NCI-H2107 treated with DMSO at 0.1 percent for 48 hours (cell line): ENCODE results near the gene CYB5D1.
"Not testable (repeated sequence)": the region's sequence is repeated elsewhere in the genome, so short reads cannot be mapped to it uniquely, and the experiment has no call there.

Source experiments
- DNase-seq: peaks from one replicate; lab custom pipeline; 2025; ENCODE audit not compliant: unreplicated experiment; lab: John Stamatoyannopoulos, UW

Gene CYB5D1

DNA sequence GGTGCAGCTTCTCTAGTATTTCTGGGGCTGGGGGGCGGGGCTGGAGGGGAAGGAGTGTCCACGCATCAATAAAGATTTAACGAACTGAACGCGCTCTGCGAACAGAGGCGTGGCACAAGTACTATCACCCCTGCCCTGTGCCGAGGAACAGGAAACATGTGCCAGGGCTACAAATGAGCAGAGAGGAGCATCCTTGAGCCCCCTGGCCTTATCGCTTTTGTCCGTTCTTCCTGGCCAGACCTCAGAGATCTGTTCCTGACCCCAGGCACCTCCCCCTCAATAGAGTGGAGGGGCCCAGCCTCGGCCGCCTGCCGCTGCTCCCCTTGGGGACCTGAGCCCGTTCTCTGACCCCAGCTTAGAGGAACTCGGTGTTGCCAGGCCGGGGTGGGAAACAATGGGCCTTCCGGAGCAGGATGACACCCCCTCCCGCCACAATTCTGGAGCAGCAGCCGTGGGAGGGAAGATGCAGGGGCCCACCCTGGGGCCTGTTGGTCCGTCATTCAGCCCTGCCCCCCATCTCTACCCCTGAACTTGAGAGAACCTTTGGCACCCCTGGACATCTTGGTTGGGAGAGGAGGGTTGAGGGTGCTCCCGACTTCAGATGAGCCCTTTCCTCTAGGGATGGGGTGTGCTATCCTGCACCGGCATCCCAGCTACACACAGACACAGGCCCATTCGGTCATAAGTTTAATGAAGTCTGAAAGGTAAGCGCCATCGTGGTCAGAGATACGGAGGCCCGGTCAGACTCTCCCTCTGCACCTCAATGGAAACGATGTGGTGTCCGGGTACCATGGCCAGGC lies 1.6 kb upstream of the CYB5D1 start:
- DNase-seq: no peak

DNA sequence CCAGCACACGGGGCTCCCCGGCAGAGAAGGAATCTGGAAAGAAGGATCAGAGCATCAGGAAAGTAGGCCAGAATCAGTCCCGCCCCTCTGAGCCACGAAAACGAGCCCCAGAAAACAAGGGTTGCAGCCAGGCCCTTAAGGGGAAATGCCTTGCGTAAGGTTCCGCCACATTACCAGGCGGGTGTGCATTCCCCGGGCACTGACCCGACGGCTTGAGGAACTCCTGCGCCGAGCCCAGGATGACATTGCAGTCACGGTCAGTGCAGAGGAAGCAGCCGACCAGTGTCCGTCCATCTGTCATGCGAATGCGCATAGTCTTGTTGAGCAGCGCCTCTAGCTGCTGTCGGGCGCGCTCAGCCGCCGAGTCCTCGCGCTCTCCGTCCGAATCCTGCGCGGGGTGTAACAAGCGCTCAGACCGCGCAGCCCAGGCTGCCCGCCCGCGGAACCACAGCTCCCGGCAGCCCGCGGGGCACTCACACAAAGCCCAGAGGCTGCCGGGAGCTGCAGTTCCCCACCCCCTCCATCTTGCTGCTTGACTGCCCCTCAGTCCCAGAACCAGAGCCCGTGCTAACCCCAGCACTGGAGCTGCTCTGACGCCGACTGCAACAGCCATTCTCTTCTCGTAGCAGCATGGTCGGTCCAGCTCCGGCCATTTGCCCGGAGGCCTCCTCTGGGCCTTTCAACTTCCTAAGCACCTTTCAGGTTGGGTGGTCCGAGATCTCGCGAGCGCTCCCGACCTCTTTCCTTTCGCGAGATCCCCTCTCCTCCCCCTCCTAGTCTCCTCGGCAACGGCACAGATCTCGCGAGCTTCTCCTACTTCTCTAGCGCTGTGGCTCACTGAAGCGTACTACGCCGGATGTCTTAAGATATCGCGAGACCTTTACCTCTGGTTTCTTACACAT lies 741 bp upstream of the CYB5D1 start, which contains the start of gene NAA38:
TSS of gene NAA38 (minus strand) at position 749 of the 902 bp plus-strand sequence. CDS start at position 653, 96 bp downstream.
- peak; percentile 95 for DNase-seq

DNA sequence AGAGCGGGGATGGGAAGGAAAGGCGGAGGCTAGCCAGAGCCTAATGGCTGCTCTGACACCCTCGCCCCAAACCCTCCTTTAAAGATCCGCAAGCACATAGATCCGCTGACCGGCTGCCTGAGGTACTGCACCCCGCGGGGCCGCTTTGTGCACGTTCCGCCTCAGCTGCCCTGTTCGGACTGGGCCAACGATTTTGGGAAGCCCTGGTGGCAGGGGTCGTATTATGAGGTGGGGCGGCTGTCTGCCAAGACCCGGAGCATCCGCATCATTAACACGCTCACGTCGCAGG lies 663 bp downstream of the CYB5D1 start:
- peak; percentile 27 for DNase-seq

DNA sequence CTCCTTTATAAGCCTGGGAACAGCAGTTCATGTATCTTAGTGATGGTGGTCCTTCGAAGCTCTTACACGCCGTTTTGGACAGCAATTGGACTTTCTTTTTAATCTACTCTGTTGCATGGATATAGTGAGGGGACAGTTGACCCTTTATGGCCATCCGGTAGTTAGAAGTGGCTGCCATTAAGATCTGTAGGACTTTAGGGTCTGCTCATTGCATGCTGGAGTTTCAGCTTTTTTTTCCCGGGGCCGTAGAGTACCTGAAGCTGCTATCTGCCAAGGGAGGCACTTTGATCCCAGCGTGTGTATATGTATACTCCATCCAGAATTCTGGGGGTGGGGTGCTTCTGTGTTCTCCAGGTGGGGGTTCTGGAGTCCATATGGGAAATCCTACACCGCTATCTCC lies 1.2 kb downstream of the CYB5D1 start:
- no peak for DNase-seq

DNA sequence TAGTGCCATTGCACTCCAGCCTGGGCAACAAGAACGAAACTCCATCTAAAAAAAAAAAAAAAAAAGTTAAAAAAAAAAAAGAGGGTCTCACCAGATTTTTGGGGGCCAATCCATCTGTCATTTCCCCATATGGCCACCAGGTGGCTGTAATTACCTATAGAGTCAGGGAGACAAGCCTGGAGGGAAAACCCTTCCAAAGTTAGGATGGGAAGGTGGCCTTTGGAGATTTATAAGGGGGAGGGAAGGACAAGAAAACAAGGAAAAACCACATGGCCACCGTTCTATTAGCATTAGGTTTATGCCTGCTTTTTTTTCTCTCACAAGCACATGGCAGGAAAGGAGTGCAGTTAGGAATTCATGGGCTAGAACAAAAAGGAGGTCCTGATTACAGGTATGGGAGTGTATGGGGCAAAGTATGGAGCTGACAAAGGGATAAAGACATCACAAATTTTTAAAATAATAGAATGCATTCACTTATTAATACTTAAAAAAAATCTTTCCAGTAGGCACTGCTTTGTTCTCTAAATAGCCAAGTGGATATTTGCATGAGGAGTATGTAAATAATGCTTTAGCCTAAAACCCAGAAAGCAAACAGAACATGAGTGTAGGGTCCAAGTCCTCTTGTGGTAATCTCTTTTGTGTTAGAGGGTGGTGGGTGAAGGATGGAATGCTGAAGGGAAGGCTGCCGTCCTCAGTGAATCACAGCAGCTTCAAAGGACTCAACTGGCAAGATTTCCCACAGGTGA lies 5.1 kb downstream of the CYB5D1 start:
- DNase-seq: no peak

DNA sequence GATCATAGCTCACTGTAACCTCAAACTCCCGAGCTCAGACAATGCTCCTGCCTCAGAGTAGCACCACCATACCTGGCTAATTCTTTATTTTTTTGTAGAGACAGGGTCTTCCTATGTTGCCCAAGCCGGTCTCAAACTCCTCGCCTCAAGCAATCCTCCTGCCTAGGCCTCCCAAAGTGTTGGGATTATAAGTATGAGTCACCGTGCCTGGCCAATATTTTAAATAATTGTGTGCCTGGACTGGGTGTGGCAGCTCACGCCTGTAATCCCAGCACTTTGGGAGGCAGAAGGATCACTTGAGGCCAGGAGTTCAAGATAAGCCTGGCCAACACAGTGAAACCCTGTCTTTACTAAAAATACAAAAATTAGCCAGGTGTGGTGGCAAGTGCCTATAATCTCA lies 6.6 kb downstream of the CYB5D1 start:
- not testable (repeated sequence) for DNase-seq

DNA sequence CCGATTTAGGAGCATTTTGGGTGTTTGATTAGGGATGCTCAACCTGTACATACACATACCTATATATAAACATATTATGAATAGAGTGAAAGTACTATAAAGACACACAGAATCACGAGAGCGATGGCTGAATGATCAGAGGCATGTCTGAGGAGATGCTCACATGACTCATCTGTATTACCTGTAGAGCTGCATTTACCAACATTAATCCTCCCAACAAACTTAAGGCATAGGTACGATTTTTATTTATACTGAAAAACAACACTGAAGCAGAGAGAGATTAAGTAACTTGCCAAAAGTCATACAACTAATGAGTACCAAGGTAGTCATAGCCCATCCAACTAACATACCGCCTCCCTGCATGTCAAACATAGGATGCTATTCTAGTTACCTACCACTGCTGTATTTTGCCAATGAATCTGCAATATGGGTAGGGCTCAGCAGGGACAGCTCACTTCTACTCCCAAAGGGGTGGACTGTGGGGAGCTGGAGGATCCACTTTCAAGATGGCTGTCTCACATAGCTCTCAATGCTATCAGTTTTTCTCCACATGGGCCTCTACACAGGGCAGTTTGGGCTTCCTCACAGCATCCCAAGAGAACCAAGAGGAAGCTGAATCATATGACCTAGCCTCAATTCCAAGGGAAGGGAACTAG lies 7.3 kb downstream of the CYB5D1 start:
- DNase-seq: no peak

DNA sequence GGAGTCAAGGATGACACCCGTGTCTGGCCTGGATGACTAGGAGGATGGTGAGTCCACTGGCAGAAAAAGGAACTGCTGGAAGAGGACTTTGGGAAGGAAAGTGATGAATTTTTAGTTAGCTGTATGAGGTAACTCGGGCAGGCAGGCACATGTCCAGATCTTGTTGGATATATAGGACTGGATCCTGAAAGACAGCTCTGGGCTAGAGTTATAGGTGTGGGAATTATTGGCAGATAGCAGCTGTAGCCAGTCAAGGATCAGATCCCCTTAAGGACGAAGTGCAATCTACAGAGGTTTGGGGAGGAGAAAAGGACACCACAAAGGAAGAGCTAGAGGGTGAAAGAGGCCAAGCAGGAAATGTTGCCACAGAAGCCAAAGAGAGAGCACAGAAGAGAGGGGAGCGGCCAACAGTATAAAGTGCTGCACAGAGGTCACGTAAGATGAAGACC lies 10.1 kb downstream of the CYB5D1 start:
- no peak for DNase-seq

DNA sequence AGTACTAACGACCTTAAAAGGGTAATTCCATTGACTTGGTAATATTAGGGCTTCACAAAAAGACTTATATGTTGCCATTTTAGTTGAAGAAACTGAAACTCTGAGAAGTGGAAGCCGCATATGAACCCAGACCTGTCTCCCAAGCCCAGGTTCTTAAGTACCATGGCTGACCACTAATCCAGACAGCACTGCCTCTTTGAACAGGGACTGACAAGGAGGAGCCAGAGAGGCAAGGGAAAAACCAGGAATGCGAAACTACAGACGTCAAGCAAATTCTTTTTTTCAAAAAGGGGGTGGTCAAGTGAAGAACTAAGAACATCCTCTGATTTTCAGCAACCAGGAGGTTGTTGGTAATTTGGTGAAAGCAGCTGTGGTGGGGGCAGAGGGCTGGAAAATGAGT lies 15.2 kb downstream of the CYB5D1 start:
- DNase-seq: no peak

DNA sequence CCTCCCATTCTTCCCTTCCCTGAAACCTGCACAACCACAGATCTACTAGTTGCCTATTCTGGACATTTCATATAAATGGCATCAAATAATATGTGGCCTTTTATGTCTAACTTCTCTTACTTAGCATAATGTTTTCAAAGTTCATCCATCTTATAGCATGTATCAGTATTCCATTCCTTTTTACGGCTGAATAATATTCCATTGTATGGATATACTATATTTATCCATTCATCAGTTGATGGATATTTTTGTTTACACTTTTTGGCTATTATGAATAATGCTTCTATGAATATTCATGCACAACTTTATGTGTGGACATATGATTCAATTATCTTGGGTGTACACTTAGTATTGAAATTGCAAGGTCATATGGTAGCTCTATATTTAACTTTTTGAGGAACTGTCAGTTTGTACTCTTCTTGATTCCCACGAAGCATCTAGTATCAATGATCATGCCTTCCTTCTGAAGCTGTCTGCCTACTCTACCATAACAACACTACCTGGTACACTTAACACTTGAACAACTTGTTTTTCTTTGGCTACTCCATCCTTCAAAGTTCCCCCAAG lies 18.1 kb downstream of the CYB5D1 start:
- DNase-seq: no peak

DNA sequence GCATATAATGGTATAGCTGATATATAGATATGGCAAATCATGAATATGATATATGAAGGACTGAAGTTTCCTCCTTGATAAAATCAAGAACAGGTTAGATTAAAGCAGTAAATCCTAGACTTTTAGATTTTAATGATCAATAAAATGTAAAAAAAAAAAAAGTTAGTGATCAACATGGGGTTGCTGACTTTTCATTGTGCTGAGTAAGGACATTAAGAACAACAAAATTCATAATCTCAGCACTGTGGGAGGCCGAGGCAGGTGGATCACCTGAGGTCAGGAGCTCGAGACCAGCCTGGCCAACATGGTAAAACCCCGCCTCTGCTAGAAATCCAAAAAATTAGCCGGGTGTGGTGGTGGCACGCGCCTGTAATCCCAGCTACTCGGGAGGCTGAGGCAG lies 20.4 kb downstream of the CYB5D1 start:
- no peak for DNase-seq

DNA sequence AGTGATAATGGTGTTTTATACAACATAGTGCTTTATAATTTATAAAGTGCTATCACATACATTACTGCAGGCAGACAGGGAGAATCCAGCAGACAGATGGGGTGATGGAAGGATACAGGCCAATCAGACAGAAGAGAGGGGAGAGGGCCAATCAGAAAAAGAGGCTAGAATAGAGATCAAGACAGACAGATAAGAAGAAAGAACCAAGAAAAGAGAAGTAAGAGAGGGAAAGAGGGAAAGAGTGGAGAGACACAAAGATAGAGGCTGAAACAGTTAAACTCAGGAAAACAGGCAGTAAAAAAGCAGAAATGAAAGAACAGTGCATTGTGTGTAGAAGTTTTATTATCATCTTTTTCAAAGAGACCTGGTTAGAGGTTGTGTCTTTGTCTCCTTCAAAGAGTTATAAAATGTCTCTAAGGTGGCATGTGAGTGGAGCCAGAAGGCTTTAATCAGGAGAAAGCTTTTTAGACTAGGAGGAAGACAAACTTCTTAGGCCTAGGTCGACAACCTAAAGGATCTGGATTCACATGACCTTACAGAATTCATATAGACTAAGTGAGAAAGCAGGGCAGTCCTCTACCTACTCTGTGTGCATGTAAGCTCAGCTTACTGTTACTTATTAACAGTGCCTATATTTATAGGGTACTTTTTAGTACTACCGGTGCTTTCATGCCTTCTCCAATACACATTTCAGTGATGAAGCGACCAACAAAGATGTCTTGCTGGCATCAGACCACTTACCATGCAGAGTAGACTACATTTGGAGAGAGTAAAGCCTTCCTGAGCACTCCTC lies 22.5 kb downstream of the CYB5D1 start:
- DNase-seq: no peak

DNA sequence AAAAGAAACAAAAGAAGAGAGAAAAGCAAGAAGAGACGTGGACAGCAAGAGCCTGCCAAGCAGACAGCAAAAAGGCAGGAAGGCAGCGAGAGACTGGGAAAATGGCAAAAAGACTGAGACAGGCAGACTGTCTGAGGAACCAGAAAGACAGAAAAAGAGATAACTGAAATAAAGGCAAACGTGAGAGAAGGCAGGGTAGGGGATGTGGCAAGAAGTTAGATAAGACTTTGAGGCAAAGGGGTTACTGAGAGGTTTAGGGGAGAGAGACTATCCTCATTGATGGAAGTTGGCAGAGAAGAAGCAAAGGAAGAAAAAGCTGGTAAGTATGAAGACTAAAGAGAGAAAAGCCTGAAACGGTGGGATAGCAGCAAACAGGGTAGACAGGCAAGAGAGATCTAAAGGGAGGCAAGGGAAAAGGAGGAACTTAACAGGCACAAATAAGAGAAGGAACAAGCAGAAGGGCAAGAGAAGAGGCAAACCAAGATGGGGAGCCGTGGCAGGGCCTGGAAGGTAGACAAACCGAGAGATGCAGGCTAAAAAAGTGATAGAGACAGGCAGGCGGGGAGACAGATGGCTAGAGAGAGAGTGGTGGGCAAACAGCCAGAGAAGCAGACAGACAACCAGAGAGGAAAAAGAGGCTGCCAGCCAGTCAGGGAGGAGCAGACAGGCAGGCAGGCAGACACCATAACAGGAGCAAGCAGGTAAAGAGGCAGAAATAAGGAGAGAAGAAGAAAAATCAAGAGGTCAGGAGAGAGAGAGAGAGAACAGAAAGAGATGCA lies 23.7 kb downstream of the CYB5D1 start:
- no peak for DNase-seq

DNA sequence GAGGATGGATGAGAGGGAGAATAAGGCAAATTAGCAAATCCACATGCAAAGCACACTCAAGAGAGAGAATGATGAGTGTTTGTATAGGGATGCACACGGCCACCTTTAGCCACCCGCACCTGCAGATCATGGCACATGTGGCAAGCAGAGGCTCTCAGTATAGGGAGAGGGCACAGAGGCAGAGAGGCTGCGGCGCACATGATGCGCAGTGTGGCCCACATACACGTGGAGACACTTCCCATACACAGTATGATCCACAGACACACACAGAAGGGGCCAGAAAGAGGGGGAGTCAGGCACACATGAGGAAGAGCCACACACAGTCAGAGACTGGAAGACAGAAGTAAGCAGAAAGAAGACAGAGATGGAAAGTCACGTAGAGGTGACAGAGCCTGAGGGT lies 24.3 kb downstream of the CYB5D1 start:
- no peak for DNase-seq

DNA sequence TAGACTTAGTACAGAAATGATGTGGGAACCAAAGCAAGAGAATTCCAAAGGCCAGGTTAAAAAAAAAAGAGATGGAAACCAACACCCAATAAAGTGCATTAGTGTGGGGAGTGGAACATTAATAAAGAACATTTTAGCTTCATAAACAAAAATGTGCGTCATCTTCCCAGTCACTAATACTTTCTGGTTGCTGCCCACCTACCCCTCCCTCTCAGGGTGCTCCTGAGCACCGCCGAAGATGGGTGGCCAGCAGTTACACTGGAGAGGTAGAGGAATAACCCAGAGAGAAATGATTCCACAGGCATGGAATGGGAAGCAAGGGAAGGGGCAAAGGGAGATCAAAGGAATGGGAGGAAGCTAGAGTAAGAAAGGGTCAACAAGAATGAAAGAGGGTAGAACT lies 24.8 kb downstream of the CYB5D1 start:
- DNase-seq: no peak

DNA sequence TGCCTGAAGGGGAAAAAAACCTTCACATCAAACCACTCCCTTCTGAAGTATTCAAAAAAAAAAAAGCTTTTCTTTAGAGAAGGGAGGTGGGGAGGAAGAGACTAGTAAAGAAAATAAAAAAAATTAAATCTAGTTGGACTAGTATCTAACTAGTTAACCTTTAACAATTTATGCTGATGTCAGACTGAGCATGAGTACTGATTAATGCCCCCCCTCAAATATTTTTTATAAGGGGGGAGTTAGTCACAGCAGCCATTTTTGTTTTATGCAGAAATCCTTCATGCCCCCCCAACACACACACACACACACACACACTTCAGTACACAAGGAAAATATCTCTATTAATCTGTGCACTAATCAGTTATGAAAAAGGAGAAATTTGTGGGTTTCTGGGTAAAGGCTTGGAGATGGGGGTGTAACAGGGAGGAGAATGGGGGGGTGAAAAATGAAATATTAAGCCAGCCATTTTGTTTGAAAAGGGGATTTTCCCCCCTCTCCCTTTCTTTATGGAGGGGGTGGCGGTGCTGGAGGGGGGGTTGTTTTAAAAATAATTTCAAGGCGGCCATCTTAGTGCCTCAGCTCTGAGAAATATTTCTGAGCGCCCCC lies 26.1 kb downstream of the CYB5D1 start:
- DNase-seq: no peak

DNA sequence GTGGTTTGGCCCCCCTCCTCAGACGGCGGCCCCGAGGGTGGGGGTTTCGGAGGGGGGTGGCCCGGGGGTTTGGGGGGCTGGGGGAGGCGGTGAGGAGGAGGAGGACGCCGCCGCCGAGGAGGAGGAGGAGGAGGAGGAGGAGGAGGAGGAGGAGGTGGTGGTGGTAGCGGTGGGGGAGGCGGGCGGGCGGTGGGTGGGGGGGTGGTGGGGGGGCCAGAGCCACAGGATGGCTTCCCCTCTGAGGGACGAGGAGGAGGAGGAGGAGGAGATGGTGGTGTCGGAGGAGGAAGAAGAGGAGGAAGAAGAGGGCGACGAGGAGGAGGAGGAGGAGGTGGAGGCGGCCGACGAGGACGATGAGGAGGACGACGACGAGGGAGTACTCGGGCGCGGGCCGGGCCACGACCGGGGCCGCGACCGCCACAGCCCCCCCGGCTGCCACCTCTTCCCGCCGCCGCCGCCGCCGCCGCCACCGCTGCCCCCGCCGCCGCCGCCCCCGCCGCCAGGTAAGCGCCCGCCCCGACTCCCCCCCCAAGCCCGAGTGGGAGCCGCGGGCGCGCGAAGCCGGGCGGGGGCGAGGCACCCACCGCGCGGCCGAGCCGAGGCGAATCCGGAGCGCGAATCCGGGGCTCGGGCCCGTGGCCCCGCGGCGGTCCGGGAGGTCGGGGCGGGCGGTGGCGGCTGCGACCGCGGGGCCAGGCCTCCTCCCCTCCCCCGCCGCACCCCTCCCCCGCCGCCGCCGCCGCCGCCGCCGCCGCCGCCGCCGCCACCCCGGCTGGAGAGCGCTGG lies 27.0 kb downstream of the CYB5D1 start:
- no peak for DNase-seq
